HepG2 (cell line): ENCODE measurements around the gene TUBG2. TPM values are rescaled to one million over a fixed set of nuclear protein-coding genes. Genes with fewer than 3 reads are reported as not detected.

Experiments
- BRD4 ChIP-seq: sonication (generic); formaldehyde crosslinking; IDR thresholded peaks from 2 replicates; pipeline ENCODE4 v1.4.0; 2020; ENCODE audit warnings: missing genetic modification reagents
- CREM ChIP-seq, 2 experiments: sonication (generic) in 1 of 2; formaldehyde crosslinking in 1 of 2; IDR thresholded peaks; 2 replicates each; pipeline versions ENCODE4 v1.4.0 to v1.6.1; 2016 to 2020; ENCODE audit warnings: antibody characterized with exemption in 1 of 2, mild to moderate bottlenecking in 1 of 2, missing genetic modification reagents in 1 of 2
- E2F1 ChIP-seq: sonication (generic); formaldehyde crosslinking; IDR thresholded peaks from 2 replicates; pipeline ENCODE4 v1.5.0; 2020; ENCODE audit warnings: missing genetic modification reagents
- E2F2 ChIP-seq: sonication (generic); formaldehyde crosslinking; IDR thresholded peaks from 2 replicates; pipeline ENCODE4 v1.4.0; 2020; ENCODE audit warnings: missing genetic modification reagents, borderline replicate concordance
- EP300 ChIP-seq, 3 experiments: sonication (generic) in 1 of 3; formaldehyde crosslinking in 1 of 3; IDR thresholded peaks; 2 replicates each; pipeline versions ENCODE4 v1.5.1 to v1.6.1; 2011 to 2020; ENCODE audit warnings: low read depth in 2 of 3, low read length in 2 of 3, borderline replicate concordance in 1 of 3, improper control_type of control experiment in 1 of 3, mild to moderate bottlenecking in 1 of 3, missing genetic modification reagents in 1 of 3, moderate library complexity in 1 of 3
- ETV6 ChIP-seq: sonication (generic); formaldehyde crosslinking; conservative IDR thresholded peaks from 2 replicates; pipeline ENCODE4 v1.4.0; 2020; ENCODE audit warnings: missing genetic modification reagents
- KLF15 ChIP-seq: sonication (generic); formaldehyde crosslinking; IDR thresholded peaks from 2 replicates; pipeline ENCODE4 v1.8.1; 2023; ENCODE audit warnings: borderline replicate concordance, mild to moderate bottlenecking, inconsistent platforms, missing genetic modification reagents, mixed read lengths
- NFYB ChIP-seq: sonication (generic); formaldehyde crosslinking; IDR thresholded peaks from 2 replicates; pipeline ENCODE4 v1.4.0; 2020; ENCODE audit warnings: missing genetic modification reagents
- PRDM10 ChIP-seq: sonication (generic); formaldehyde crosslinking; IDR thresholded peaks from 2 replicates; pipeline ENCODE4 v1.4.0; 2020; ENCODE audit warnings: low read depth, missing genetic modification reagents
- RNF2 ChIP-seq: fragments of 450-650 bp; conservative IDR thresholded peaks from 2 replicates; pipeline ENCODE4 v1.6.1; 2016; ENCODE audit warnings: low read depth
- SRSF4 ChIP-seq: fragments of 200-400 bp; formaldehyde crosslinking; IDR thresholded peaks from one replicate; pipeline ENCODE4 v1.6.1; 2018; ENCODE audit warnings: mild to moderate bottlenecking, low read depth, low read length, moderate library complexity; ENCODE audit not compliant: poor library complexity, severe bottlenecking
- TCF7 ChIP-seq: sonication (generic); IDR thresholded peaks from 2 replicates; pipeline ENCODE4 v1.6.1; 2016; ENCODE audit warnings: antibody characterized with exemption, low read depth
- ZBTB20 ChIP-seq: sonication (generic); formaldehyde crosslinking; IDR thresholded peaks from 2 replicates; pipeline ENCODE4 v1.8.1; 2023; ENCODE audit warnings: missing genetic modification reagents, low read depth, mild to moderate bottlenecking, borderline replicate concordance
- ZKSCAN1 ChIP-seq: fragments of 150-350 bp; IDR thresholded peaks from 2 replicates; pipeline ENCODE4 v1.6.1; 2014; ENCODE audit warnings: low read length
- ZNF550 ChIP-seq: sonication (generic); formaldehyde crosslinking; IDR thresholded peaks from 2 replicates; pipeline ENCODE4 v1.4.0; 2020; ENCODE audit warnings: mild to moderate bottlenecking, missing genetic modification reagents, borderline replicate concordance
- ZNF607 ChIP-seq: sonication (generic); formaldehyde crosslinking; IDR thresholded peaks from 2 replicates; pipeline ENCODE4 v1.5.1; 2020; ENCODE audit warnings: missing genetic modification reagents, mild to moderate bottlenecking, borderline replicate concordance
- ZNF660 ChIP-seq: sonication (generic); formaldehyde crosslinking; IDR thresholded peaks from 2 replicates; pipeline ENCODE4 v1.5.1; 2020; ENCODE audit warnings: mild to moderate bottlenecking, low read depth, missing genetic modification reagents, borderline replicate concordance
- ZNF720 ChIP-seq: sonication (generic); formaldehyde crosslinking; IDR thresholded peaks from 2 replicates; pipeline ENCODE4 v1.4.0; 2020; ENCODE audit warnings: missing genetic modification reagents
- ZNF800 ChIP-seq: sonication (generic); formaldehyde crosslinking; IDR thresholded peaks from 2 replicates; pipeline ENCODE4 v1.4.0; 2020; ENCODE audit warnings: missing genetic modification reagents
- polyA plus RNA-seq, 8 experiments: library from polyadenylated mRNA; depleted of rRNA in 3 of 8; stranded (reverse) in 7 of 8; unstranded in 1 of 8; fragments of >200 nt; fragmentation: Illumina TruSeq in 4 of 8; extraction: Trizol in 4 of 8; gene quantifications; 2 replicates each; pipeline versions ENCODE4 v1.2.1 to v1.2.3, GENCODE V29; 2011 to 2016; ENCODE audit warnings: low read depth in 4 of 8, missing spikeins in 1 of 8, mixed read lengths in 1 of 8; ENCODE audit not compliant: insufficient read depth in 1 of 8
- total RNA-seq, 5 experiments: library from RNA; depleted of rRNA; stranded (reverse); fragments of >200 nt; fragmentation: Illumina TruSeq; extraction: Trizol; gene quantifications; 2 replicates each; pipeline ENCODE4 v1.2.3, GENCODE V29; 2016; ENCODE audit warnings: low read depth in 1 of 5

The TUBG2 gene
- total and polyA plus RNA-seq, 2 of the 13 experiments (the other 11 are each of a cell fraction or from before 2014, with no cell fraction given), result 16.0 to 42.3 TPM

- TF ChIP-seq ZBTB20, result peak; percentile 66; the same call in 1 of the 2 replicates
- peak; percentile 18 to 39; a peak in 2 of 4 replicates for TF ChIP-seq EP300 (IDR thresholded peaks at IDR 0.05; ENCODE audit: low read depth in 2 of 2, low read length in 2 of 2)
- no peak for TF ChIP-seq EP300 (CRISPR knock-in tag; IDR thresholded peaks at IDR 0.05; ENCODE audit: borderline replicate concordance)
- TF ChIP-seq BRD4 (CRISPR knock-in tag), result peak; percentile 93
- TF ChIP-seq NFYB (CRISPR knock-in tag), result peak; percentile 21; the same call in 1 of the 2 replicates
- TF ChIP-seq TCF7, result no peak; the same call in 1 of the 2 replicates
- peak; percentile 58; the same call in 1 of the 2 replicates for TF ChIP-seq ZNF800 (CRISPR knock-in tag)
- no peak for TF ChIP-seq ZNF550 (CRISPR knock-in tag)
- peak; percentile 42; the same call in 1 of the 2 replicates for TF ChIP-seq CREM (IDR thresholded peaks at IDR 0.05)
- TF ChIP-seq CREM (CRISPR knock-in tag; IDR thresholded peaks at IDR 0.05), result no peak
- no peak for TF ChIP-seq ZKSCAN1
- TF ChIP-seq SRSF4, result no peak
- no peak for TF ChIP-seq ZNF720
- TF ChIP-seq ZNF607 (CRISPR knock-in tag), result 0 out of 2 replicates have a peak, but pooled peaks have one; percentile 22
- no peak for TF ChIP-seq KLF15 (CRISPR knock-in tag)
- no peak for TF ChIP-seq RNF2
- peak; percentile 83 for TF ChIP-seq E2F1 (CRISPR knock-in tag)
- no peak for TF ChIP-seq ZNF660
- peak; percentile 5; the same call in 1 of the 2 replicates for TF ChIP-seq E2F2 (CRISPR knock-in tag)
- peak; percentile 56; the same call in 1 of the 2 replicates for TF ChIP-seq PRDM10 (CRISPR knock-in tag)
- peak; percentile 69 for TF ChIP-seq ETV6 (CRISPR knock-in tag)
Measured at GRCh38 chr17:42677921-42678781, 19.1 kb downstream of the TUBG2 start (continued).
